ENCODE results near the gene PRODH.
"Not testable (repeated sequence)": the region's sequence is repeated elsewhere in the genome, so short reads cannot be mapped to it uniquely, and the experiment has no call there.

The PRODH gene

DNA sequence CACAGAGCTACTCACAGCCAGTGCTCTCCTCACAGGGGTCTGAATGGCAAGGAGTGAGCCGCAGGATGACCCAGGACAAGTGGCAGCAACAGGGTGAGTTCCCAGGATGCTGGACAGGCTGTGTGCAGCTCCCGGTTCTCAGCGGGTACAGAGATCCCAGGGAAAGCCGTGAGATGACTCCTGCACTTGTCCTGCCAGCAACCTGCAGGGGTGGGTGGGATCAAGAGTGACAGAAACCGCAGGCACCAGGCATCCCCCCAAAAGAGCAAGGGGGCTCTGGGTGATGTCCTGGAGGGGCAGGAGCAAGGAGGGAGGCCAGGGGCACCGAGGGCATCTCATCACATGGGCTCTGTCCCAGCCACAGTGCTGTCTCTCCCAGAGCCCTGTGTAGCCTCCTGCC, 15.9 kb upstream of the PRODH start:
- DNase-seq = no peak

DNA sequence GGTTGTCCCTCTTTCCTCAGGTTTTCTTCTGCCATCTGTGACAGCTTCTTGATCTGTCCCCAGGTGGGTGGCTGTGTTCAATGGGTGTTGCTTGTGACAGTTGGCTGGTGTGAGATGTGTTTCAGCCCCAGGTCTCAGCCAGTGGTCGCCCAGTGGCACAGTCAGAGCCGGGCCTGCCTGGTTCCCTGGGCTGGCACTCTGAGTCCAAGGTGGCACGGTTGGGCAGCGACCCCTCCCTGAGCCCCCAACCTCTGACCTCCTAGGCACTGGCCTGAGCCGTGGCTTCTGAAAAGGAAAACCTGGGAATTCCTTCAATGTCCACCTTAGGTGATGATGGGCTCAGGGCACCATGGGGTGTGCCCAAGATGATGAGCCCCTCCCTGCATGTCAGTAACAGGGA, 14.0 kb upstream of the PRODH start:
- peak; percentile 7 for DNase-seq

DNA sequence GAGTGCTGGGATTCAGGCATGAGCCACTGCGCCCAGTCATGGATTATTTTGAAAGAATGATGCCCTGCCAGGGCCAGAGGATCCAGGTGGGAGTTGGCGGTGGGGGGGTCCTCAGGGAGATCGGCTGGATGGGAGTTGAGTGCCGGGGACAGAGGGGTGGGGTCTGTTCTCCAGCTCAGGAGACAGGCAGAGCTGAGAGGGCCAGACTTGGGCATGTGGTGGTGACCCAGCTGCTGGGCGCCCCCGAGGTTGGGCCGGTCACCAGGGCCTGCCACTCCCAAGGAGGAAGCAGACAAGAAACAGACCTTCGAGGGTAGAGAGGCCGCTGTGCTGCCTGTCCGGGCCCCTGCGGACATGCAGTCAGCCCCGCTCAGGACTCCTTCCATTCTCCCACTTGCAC, 11.8 kb upstream of the PRODH start:
- DNase-seq = no peak

DNA sequence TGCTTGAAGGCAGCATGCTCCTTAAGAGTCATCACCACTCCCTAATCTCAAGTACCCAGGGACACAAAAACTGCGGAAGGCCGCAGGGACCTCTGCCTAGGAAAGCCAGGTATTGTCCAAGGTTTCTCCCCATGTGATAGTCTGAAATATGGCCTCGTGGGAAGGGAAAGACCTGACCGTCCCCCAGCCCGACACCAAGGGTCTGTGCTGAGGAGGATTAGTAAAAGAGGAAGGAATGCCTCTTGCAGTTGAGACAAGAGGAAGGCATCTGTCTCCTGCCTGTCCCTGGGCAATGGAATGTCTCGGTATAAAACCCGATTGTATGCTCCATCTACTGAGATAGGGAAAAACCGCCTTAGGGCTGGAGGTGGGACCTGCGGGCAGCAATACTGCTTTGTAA, 11.0 kb upstream of the PRODH start:
- DNase-seq = not testable (repeated sequence)

DNA sequence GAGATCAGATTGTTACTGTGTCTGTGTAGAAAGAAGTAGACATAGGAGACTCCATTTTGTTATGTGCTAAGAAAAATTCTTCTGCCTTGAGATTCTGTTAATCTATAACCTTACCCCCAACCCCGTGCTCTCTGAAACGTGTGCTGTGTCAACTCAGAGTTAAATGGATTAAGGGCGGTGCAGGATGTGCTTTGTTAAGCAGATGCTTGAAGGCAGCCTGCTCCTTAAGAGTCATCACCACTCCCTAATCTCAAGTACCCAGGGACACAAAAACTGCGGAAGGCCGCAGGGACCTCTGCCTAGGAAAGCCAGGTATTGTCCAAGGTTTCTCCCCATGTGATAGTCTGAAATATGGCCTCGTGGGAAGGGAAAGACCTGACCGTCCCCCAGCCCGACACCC, 2.6 kb upstream of the PRODH start:
- DNase-seq = not testable (repeated sequence)

DNA sequence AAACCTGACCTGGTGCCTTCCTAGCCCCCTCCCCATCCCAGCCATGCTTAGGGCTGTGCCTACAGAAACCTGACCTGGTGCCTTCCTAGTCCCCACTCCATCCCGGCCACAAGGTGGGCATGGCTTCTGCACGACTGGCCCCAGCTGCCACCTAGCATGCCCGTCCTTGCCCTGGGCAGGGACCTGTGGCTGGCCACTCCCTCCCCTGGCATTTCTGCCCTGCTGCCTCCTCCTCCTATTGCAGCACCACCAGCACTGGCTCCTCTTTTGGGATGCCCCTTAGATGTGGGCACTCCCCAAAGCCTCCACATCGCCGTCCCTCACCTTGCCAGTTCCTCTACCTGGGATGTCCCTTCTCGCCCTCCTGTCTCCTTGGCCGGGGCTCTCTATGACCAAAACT, 1.4 kb downstream of the PRODH start:
- DNase-seq = not testable (repeated sequence)

DNA sequence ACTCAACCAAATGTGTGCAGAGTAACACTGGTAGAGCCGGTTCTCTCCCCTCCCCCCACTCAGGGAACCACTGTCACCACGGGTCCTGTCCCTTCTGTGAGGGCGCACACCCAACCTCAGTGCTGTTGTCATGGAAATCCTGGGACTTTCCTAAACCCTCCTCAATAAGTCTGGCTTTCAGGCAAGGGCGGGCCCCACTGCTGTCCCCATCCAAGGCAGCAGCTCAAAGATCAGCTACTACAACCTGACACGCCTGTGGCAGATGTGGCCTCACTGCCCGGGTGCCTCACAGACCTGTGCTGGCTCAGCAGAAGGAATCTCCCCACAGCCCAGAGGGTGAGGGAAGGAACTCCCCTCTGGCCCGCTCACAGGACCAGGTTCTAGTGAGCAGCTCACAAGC, 2.2 kb downstream of the PRODH start:
- no peak for DNase-seq

DNA sequence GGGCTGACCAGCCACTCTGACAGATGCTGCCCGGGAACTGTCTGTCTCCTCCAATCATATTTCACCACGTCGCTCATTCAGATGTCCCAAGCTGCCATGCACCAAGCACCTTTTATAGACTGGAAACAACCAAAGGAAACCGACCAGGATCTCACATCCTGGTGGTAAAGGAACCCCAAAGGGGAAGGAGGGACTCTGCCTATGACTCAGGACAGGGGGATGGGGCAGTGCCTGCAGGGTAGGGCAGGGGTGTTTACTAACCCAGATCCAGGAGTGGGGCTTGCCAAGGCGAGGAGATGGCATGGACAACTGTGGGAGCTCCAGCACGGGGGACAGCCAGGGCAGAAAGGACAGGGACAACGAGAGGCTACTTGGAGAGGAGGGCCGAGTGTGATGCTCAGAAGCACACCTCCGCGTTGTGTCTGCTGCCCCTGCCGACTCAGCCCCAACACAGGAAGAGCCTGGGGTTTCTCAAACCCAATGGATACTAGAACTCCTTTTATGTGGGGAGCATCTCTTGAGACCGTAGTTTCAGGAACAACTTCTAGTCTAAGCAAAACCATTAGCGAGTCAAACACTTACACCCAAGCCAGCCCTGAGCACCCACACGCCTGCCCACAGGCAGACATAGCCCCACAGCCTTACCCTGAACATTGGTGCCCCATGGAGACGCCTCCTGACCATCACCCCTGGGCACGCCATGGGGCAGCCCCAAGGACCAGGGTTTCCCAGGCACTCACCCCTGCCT, 4.0 kb downstream of the PRODH start:
- DNase-seq = no peak

DNA sequence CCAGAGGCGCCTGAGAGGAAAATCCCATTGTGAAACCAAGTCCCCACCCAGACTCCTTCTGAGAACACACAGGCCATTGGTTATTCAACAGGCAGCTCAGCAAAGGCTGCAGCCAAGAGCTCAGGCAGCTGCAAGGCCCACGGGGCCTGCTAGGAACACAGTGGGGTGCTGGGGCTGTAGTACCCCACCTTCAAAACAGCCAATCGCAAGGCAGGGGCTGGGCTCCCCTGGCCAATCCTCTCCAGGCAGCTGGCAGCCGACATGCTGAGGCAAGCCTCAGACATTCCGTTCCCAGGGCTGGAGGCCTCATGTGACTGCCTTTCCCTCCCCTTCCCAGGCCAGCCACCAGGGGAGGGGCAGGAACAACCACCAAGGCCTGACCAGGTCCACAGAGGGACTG, 6.6 kb downstream of the PRODH start:
- DNase-seq = no peak

DNA sequence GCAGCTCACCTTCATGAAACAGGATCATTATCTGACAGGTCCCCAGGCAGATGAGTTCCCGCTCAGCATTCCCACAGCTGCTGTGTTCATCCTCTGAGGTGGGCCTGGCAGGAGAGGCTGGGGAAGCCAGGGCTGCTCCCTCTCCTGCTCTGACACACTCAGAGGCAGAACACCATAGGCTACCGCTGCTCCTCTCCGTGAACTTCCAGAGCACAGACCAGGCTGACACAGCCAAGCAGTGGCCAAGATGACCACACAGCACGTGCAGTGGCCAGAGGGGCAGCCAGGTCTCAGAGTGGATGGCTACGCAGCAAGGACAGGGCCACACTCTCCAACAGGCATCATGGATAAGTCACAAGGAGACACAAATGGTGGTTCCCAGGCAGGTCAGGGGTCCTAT, 8.5 kb downstream of the PRODH start:
- DNase-seq = no peak

DNA sequence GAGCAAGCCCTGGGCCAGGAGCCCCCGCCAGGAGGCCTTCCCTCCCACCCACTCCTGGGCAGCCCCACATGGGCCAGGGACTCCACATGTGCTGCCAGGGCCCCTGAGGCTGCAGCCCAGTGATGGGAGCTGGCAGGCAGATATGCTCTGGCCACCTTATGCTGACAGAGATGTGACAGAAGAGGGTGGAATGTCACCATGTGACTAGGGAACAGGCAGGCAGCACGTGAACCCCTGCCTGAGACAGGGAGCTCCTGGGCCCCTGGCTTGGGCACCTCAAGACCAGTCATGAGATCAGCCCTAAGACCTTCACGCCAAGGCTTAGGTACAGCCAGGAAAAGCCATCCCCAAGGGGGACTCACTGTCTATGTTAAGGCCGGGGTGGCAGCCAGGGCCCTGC, 9.1 kb downstream of the PRODH start:
- no peak for DNase-seq

DNA sequence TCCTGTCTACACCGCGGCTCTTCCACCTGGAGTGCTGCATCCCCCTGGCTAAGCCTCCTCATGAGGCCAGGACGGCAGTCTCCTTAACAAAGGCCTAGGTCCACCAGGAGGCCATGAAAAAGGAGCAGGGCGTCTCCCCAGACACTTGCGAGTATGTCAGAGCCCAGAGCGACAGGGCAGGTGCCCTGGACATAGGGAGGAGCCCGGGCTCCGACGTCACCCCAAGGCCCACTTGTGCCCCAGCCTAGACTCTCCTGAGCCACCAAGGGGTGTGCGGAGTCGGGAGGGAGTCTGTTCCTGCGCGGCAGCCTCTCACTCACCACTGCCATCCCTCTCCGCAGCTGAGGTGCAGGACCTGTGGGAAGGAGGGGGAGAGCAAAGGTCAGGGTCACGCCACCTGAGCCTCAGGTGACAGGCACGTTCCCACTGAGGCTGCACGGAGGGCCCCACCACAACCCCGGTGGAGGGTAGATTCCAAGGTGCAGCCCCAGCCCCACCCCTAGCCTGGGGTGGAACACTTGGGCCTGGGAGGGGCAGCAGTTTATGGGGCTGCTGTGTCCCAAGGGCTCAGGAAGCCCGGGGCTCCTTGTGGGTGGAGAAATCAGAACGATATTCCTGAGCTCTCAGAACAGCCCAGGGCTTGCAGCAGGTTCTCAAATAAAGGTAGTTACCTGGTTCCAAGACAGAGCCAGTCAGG, 10.6 kb downstream of the PRODH start:
- no peak for DNase-seq

DNA sequence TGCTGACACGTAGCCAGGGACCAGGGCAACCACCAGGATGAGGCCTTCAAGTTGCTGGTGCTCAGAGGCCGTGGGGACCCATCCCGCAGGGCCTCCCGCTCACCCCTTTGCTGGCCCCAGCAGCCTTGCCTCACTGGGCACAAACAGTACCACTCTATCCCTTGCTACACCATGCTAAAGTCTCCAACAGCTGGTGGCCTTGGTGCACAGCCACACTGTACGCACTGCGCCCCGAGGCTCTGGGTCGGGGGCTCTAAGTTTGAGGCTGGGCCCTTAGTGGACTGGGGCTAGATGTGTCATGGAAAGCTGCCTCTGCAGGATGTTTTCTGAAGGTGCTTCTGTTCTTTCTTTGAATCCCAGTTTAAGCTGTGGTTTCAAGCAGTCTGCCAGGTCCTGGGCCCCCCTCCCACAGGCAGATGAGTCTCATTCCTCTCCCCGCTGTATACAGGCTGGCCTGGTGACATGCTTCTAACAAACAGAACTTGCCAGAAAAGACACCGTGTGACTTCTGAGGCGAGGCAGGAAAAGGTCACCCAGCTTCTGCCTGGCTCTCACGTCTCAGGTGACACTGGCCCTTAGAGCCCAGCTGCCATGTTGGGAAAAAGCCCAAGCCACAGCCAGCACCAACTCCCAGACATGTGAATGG, 15.7 kb downstream of the PRODH start:
- not testable (repeated sequence) for DNase-seq

DNA sequence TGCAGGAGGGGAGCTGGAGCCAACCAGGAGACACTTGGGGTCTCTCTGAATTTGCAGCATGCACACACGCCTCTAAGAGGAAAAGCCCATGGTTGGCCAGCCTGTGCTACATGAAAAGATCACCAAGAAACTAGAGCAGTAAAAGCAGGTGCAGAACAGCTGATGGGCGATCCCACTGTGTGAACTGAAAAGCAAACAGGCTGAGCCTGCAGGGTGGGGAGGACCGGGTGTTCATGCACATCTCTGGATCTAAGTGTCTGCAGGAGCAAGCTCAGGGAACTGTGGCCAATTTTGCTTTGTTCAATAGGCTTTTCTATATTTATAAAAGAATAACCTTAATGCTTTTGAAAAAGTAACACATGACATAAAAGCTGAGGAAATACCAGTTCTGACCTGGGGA, 18.3 kb downstream of the PRODH start:
- DNase-seq = not testable (repeated sequence)

DNA sequence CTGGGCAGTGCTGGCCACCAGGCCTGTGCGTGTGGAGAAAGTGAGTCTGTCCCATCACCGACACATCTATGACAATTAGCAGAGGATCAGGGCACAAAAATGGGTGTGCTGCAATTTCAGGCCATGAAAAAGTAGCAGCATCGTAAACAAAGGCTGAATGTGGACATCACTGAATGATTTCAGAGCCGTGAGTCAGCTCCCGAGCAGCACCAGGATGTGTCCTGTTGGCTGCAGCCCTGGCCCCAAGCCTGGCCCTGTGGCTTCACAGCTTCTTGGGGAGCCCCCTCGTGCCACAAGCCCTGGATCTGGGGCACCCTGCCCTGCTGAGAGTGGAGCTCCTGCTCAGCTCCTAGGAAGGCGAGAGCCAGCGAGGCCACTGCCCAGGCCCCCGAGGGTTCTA, 20.5 kb downstream of the PRODH start:
- DNase-seq = not testable (repeated sequence)

DNA sequence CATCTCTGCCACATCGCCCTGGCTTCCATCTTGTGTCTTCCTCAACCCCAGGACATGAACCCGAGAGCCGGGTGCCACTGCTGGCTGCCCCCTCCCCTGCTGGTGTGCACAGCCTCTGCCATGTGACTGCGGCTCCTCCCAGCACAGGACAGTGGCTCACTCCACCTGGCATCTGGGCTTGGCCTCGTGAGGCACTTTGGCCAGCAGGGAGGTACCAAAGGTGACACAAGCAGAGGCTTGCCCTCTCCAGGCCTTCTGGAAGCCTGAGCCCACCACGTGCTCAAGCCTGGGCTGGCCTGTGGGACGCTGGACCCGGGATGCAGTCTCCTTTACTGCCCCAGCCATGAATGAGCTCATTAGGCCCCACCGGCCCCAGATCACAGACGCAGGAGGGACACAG, 21.5 kb downstream of the PRODH start:
- DNase-seq = not testable (repeated sequence)

DNA sequence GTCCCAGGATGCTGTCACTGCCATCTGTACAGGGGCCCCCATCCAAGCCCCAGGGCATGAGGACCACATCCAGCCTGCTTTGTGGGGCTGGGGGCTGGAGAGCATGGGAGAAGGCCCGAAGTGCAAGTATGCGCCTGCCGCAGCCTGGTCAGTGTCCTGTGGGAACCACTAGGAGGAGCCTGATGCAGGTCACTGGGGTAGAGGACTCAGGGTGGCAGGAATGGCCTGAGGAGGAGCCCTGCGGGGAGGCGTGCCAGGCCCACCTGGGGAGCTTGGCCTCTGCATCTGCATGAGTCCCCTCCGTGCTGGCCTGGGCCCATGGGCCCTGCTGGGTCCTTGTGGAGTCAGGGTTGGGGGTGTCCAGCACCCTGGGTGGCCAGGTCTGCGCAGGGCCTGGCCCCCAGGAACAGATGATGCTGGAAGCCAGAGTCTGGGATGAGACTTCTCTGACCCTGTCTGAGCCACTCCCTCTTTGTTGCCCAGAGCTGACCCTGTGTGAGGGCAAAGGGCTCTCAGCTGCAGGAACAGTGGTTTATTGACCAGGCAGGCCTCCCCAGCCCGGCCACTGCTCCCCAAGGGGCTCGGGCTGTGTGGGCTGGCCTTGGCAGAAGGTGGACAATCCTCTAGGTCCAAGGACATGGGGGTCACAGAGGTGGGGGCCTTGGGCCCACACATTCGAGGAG, 23.7 kb downstream of the PRODH start:
- DNase-seq = not testable (repeated sequence)

DNA sequence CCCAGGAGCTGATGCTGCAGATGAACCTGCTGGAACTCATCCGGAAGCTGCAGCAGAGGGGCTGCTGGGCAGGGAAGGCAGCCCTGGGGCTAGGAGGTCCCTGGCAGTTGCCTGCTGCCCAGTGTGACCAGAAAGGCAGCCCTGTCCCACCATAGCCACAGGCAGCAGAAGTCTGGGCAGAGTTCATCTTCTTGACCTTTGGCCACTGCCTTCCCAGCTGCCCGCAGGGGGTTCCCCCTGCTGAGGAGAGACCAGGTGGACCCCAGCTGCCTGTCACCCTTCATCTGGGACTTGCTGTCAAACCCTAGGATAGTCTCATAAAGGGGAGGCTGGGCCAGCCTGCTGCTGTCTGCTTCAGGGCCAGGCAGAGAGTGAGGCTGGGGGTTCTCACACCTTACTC, 24.6 kb downstream of the PRODH start:
- not testable (repeated sequence) for DNase-seq

DNA sequence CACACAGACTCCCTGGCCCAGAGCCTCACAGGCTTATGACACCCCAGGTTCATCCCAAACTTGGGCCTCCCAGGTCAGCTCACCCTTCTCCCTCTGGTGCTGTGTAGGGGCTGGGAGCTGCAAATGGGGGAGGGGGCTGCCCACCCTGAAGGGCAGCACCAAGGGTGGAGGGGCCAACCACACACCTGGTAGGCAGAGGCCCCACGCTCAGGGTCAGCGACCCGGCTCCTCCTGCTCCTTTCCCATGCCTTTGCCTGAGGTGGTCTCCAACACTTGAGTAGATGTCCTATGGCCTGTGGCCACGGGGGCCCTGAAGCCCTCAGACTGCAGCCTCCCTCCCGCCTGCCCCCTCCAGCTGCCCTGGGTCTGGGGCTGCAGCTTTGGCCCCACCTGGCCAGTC, 26.5 kb downstream of the PRODH start:
- DNase-seq = no peak

DNA sequence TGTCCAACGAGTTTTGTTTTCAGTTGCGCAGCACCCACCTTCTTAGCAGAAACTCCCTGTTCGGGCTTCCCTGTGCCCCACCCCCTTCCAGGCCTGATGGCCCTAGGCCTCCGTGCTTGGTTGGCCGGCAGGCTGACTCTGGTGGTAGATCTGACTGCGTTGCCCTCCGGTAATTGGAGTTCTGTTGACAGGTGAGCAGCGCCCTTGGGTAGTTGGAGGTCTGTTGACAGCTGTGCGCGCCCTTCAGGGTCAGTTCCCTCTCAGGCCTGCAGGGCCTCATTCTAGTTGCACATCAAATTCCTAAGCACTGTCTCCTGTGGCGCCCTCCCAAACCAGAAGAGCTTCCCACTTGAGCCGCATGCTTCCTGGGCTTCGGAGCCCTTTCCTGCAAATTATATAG, 29.2 kb downstream of the PRODH start:
- no peak for DNase-seq

DNA sequence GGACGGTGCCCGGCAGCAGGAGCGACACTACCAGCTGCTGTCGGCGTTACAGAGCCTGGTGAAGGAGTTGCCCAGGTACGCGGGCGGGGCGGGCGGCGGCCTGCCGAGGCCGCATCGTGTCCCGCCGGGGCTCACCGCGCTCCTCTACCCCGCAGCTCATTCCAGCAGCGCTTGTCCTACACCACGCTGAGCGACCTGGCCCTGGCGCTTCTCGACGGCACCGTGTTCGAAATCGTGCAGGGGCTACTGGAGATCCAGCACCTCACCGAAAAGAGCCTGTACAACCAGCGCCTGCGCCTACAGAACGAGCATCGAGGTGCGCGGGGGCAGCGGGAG, 29.7 kb downstream of the PRODH start:
- DNase-seq = not testable (repeated sequence)

DNA sequence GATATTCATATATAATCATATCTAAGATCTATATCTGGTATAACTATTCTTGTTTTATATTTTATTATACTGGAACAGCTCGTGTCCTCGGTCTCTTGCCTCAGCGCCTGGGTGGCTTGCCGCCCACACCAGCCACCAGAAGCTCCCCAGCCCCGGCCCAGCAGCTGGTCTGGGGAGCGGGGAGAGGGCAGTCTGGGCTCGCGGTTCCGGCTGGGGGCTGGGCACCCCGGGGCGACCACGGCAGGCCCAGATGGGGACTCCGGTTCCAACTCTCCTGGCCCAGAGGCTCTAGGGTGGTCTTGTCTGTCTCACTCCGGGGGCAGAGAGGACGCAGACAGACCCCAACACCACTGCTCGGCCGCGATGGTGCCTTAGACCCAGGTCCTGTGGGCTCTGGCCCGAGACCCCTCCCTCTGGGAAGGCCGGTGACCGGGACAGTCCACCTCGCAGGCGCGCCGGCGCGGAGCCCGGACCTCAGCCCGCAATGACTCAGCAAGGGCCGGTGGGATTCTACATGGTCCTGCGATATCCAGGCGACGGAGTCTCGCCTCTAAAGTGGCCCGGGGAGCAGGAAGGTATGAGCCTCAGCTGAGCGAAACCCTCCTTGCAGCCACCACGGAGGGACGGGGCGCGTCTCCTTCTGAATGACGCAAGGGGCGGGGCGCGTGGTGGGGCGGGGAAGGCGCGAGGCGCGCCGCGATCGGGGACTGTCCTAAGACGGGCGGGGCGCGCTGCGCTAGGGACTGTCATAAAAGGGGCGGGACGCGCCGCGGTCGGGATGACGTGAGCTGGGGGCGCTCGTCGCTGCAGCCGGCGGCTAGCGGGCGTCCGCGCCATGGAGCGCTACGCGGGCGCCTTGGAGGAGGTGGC, 30.3 kb downstream of the PRODH start, which contains the start of gene DGCR6:
DGCR6 (plus strand) TSS at position 781 of the 870 bp plus-strand sequence; CDS start at position 836, 55 bp downstream.
- DNase-seq = no peak

All from NCI-H2171 treated with DMSO at 0.1 percent for 48 hours (cell line).